GM12864 (cell line): ENCODE measurements around the gene LCN15.

ENCODE experiments used
- DNase-seq: peaks from one replicate; pipeline ENCODE4 v3.0.0-alpha.2; 2011; ENCODE audit warnings: low read depth
- H3K4me3 ChIP-seq: 2 replicates; pipeline ENCODE4 v1.5.1; 2011; ENCODE audit warnings: mild to moderate bottlenecking, low read depth, low read length, control low read depth
- TF ChIP-seq, protein P1 (sequence below): IDR thresholded peaks from 2 replicates; pipeline ENCODE4 v1.5.1; 2011; ENCODE audit warnings: low read depth, mild to moderate bottlenecking, moderate library complexity, low read length, control low read depth, inconsistent platforms; ENCODE audit errors: missing control alignments

LCN15 gene

DNA sequence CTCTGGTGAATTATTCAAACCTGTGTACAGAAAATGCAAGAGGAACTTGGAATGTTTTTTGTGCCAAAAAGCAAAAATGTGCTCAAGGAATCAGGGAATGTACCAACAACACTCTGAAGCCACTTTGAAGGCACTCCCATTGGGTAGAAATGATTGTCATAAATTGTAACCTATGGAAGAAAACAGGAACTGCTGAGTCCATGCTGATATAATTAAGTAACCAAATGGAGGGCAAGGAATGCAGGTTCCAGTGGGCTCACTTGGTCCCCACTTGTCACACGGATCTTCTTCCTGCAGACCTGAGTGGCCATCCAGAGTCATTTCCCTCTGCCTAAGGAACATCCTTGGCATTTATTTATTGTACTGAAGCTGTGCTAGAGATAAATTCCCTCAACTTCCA, 13.1 kb downstream of the LCN15 start:
- no peak overlapping the region for H3K4me3 ChIP-seq
- DNase-seq = no peak
- TF ChIP-seq, protein P1, sequence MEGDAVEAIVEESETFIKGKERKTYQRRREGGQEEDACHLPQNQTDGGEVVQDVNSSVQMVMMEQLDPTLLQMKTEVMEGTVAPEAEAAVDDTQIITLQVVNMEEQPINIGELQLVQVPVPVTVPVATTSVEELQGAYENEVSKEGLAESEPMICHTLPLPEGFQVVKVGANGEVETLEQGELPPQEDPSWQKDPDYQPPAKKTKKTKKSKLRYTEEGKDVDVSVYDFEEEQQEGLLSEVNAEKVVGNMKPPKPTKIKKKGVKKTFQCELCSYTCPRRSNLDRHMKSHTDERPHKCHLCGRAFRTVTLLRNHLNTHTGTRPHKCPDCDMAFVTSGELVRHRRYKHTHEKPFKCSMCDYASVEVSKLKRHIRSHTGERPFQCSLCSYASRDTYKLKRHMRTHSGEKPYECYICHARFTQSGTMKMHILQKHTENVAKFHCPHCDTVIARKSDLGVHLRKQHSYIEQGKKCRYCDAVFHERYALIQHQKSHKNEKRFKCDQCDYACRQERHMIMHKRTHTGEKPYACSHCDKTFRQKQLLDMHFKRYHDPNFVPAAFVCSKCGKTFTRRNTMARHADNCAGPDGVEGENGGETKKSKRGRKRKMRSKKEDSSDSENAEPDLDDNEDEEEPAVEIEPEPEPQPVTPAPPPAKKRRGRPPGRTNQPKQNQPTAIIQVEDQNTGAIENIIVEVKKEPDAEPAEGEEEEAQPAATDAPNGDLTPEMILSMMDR = no peak

DNA sequence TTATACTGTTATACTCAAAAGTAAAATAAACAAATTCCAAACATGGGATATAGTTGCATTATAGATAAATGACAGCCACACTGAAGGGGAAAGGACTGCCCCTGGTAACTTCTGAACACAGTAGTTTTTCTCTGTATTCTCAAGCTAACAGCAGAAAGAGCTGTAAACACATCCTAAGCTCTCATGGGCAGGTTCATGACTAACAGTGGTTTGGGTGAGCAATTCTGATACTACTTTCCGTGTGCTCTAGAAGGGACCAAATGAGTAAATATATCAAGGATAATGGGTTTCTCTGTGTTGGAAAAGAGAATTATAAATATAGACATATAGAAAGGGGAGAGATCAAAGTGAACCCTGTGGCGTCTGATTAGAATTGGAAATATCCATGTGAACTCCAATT, 13.8 kb downstream of the LCN15 start:
- no peak overlapping the region for H3K4me3 ChIP-seq
- no peak for DNase-seq
- TF ChIP-seq, protein P1 = no peak

DNA sequence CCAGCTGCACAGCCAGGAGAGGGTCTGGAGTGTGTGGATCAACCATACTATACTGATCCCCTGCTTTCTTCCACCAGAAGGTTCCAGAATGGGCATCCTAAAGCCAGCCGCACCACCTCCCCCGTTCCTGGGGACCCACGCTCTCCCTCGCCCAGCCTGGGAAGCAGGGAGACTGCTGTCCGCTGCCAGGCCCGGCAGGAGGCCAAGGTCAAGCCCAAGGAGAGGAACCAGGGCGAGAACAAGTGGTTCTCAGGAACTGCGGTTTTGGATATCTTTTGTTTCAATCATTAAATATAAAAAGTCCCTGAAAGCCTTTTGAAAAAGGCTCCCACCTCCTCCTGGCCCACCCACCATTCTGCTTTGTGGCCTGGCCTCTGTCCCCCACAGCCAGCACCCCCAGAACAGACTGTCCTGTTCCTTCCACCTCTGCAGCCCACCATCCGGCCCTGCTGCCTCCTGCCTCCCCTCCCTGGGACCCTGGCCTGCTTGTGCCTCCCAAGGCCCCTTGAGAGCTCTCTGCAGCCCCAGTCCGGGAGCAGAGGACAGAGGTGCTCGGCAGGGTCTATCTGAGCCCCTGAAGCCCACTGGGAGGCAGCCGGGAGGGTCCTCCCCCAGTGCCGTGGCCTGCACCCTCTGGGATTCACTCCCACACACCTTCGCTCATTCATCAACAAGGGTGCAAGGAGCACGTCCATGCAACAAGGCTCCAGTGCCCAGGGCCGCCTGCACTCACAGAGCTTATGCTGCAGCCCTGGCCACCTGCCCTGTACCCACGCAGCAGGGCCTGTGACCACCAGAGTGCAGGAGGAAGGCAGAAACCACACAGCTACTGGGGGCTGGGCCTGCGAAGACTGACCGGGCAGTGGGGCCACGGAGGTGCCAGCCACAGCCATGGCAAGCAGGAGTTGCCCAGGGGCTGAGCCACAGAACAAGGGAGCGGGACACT, 15.4 kb downstream of the LCN15 start:
- TF ChIP-seq, protein P1 = no peak
- no peak for DNase-seq
- H3K4me3 ChIP-seq = no peak overlapping the region

DNA sequence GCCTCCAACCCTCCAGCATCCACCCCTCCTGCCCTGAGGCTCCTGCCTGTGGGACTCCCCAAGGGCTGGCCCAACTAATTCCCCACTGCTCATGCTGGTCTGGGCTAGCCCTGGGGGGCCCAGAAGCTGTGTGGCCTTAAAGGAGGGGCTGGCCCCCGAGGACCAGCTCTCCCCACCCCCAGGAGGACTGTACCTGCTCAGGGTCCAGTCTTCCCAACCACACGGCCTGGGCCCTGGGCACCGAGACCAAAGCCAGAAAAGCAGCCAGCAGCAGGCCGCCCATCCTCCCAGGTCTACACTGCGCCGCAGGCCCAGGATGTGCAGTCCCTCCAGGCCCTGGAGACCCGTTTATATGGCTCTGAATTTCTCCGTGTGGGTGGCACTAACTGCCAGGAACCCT, 16.1 kb downstream of the LCN15 start, which contains the start of gene LCN6:
Gene LCN6, minus strand, starts transcription at position 325 of the 400 bp plus-strand sequence. Its CDS starts 42 bp downstream, at position 283.
- TF ChIP-seq, protein P1 = no peak
- DNase-seq = no peak
- no peak within 1 kb of the TSS for H3K4me3 ChIP-seq

DNA sequence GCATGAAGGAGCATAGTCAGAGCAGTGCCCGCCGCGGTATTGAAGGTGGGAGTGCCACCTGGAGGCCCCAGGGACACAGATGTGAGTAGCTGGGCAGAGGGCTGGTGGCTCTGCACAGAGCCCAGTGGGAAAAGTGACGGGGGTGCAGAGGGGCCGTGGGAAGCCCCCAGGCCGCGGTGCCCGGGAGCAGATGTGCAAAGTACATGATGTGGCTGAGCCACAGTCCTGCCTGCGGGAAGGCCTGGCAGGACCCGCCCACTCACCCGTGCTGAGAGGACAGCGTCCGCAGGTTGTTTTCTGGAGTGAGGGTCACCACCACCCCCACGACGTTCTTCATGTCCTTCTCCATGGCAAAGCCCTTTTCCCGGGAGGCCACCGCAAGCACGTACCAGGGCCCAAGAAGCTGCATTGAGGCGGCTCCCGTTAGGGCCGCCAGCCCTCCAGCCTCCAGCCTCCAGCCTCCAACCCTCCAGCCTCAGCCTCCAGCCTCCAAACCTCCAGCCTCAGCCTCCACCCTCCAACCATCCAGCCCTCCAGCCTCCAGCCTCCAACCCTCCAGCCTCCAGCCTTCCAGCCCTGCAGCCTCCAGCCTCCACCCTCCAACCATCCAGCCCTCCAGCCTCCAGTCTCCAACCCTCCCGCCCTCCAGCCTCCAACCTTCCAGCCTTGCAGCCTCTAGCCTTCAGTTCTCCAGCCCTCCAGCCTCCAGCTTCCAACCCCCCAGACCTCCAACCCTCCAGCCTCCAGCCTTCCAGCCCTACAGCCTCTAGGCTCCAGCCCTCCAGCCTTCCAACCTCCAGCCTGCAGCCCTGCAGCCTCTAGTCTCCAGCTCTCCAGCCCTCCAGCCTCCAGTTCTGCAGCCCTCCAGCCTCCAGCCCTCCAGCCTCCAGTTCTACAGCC, 16.9 kb downstream of the LCN15 start:
- TF ChIP-seq, protein P1 = no peak
- H3K4me3 ChIP-seq = no peak overlapping the region
- no peak for DNase-seq

DNA sequence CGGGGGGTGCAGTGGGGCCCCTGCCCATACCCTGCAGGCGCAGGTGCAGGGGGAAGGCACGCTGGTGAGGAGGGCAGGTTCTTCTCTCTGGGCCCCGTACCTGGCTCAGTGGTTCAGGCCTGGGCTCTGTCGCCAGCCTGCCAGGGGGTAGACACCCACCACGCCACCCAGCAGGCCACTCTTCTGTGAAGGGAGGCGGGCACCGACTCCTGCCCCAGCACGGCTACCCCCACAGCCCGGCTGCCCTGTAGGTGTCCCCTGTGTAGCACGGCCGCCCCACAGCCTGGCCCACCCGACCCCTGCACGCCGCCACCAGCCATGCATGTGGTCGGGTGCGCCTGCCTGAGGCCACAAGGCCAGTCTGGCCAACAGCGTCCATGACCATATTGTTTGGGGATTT, 17.7 kb downstream of the LCN15 start:
- DNase-seq = no peak
- no peak overlapping the region for H3K4me3 ChIP-seq
- TF ChIP-seq, protein P1 = no peak
